ENCODE measurements around the gene HESX1. TPM values are rescaled to one million over a fixed set of nuclear protein-coding genes. Genes with fewer than 3 reads are reported as not detected.

Gene HESX1
- total and polyA plus RNA-seq, 2 of the 4 experiments (the other 2 are of a cell fraction) = 0.36 to 0.82 TPM

DNA sequence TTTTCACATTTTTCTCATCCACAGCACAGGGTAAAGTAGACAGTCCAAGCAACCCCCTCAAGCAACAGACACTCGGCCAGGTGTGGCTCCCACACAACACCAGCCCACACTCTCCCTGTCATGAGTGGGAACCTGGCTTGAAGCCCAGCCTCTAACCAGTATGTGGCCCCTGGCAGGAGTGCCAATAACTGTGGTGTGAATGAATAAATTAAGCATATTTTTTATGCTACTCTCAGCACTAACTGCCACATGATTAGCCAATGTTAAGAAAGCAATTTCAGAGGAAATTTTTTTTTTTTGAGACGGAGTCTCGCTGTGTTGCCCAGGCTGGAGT lies 44.5 kb downstream of the HESX1 start:
- H4K20me1 ChIP-seq (ENCODE audit: insufficient read depth, low read length) = no peaks in the 10 kb centered on the region
- dilution Hi-C loops (cut with HindIII; ENCODE audit: low sequenced_read_pairs, unreplicated experiment) (no loop called here), in situ Hi-C loops (cut with MboI; ENCODE audit: low sequenced_read_pairs) (loop anchor here (25.0 kb wide), 1 partner anchor 407 kb away; the partner anchor contains the start of gene PDE12), intact Hi-C loops (cut with micrococcal nuclease) (no loop called here)
- H2BK15ac ChIP-seq (ENCODE audit: low read depth, low read length) = no peak overlapping the region
- no peak overlapping the region for H2BK120ac ChIP-seq (ENCODE audit: low read depth, low read length)
- H3K4me2 ChIP-seq (ENCODE audit: low read depth, low read length) = no peak overlapping the region
- POLR2A ChIA-PET (ENCODE audit: unreplicated experiment) = no interaction called here
- H3K4me3 ChIP-seq (ENCODE audit: insufficient read depth, low read depth, low read length) = no peak overlapping the region
- H4K91ac ChIP-seq (ENCODE audit: insufficient read depth, low read depth, low read length) = no peak overlapping the region
- CTCF ChIA-PET = no interaction called here
- no peak overlapping the region for H4K5ac ChIP-seq (ENCODE audit: low read depth, low read length)
- peaks cover 11% of the 10 kb centered on the region for H3K27me3 ChIP-seq (ENCODE audit: control insufficient read depth, insufficient read depth, low read length)
- no peak for ATAC-seq (ENCODE audit: low read depth)
- H3K9ac ChIP-seq (ENCODE audit: low read depth, low read length) = no peak overlapping the region
- no peak overlapping the region for H3K56ac ChIP-seq (ENCODE audit: extremely low read depth, insufficient read depth, low read length)
- H2BK20ac ChIP-seq (ENCODE audit: low read depth, low read length) = no peak overlapping the region
- no peak overlapping the region for H2BK5ac ChIP-seq (ENCODE audit: low read depth, low read length, poor library complexity, severe bottlenecking)
- no peak overlapping the region for H3K14ac ChIP-seq (replicated peaks; ENCODE audit: low read depth, low read length)
- H2AFZ ChIP-seq (replicated peaks; ENCODE audit: low read length, poor library complexity) = no peak overlapping the region
- no peak overlapping the region for H3K27ac ChIP-seq (ENCODE audit: insufficient read depth, low read length)
- no peaks in the 10 kb centered on the region for H3K9me3 ChIP-seq (ENCODE audit: control insufficient read depth, insufficient read depth, low read length)
- no TSS peak for BruUV-seq (replicated peaks)
- H3K36me3 ChIP-seq (ENCODE audit: control insufficient read depth, insufficient read depth, low read length) = no peaks in the 10 kb centered on the region
- no peak overlapping the region for H2AK9ac ChIP-seq (replicated peaks; ENCODE audit: low read depth, low read length, poor library complexity)
- no peak overlapping the region for H3K23ac ChIP-seq (ENCODE audit: low read depth, low read length)
- DNase-seq = no peak
- H3K79me1 ChIP-seq (ENCODE audit: low read depth in 1 of 2, low read length in 2 of 2) = no peaks in the 10 kb centered on the region
- TF ChIP-seq MAFK (IDR thresholded peaks at IDR 0.05; ENCODE audit: low read depth, low read length) = no peak
- no peak for TF ChIP-seq BHLHE40 (IDR thresholded peaks at IDR 0.05; ENCODE audit: low read depth, low read length)
- TF ChIP-seq, protein P1, sequence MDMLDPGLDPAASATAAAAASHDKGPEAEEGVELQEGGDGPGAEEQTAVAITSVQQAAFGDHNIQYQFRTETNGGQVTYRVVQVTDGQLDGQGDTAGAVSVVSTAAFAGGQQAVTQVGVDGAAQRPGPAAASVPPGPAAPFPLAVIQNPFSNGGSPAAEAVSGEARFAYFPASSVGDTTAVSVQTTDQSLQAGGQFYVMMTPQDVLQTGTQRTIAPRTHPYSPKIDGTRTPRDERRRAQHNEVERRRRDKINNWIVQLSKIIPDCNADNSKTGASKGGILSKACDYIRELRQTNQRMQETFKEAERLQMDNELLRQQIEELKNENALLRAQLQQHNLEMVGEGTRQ (IDR thresholded peaks at IDR 0.05; ENCODE audit: low read depth, low read length) = no peak
- TF ChIP-seq SMC3 (IDR thresholded peaks at IDR 0.05; ENCODE audit: low read depth, low read length) = no peak
- TF ChIP-seq MAZ (IDR thresholded peaks at IDR 0.05; ENCODE audit: borderline replicate concordance, low read depth, low read length) = no peak
- TF ChIP-seq POLR2A (IDR thresholded peaks at IDR 0.05; ENCODE audit: low read depth, low read length) = no peak
- TF ChIP-seq, protein P2, sequence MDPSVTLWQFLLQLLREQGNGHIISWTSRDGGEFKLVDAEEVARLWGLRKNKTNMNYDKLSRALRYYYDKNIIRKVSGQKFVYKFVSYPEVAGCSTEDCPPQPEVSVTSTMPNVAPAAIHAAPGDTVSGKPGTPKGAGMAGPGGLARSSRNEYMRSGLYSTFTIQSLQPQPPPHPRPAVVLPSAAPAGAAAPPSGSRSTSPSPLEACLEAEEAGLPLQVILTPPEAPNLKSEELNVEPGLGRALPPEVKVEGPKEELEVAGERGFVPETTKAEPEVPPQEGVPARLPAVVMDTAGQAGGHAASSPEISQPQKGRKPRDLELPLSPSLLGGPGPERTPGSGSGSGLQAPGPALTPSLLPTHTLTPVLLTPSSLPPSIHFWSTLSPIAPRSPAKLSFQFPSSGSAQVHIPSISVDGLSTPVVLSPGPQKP (IDR thresholded peaks at IDR 0.05; ENCODE audit: borderline replicate concordance, low read depth, low read length) = no peak
- no peak for TF ChIP-seq CHD1 (IDR thresholded peaks at IDR 0.05; ENCODE audit: low read depth, low read length)
- no peak for TF ChIP-seq FOS (IDR thresholded peaks at IDR 0.05; ENCODE audit: low read depth, low read length)
- no peak for TF ChIP-seq RFX5 (IDR thresholded peaks at IDR 0.05; ENCODE audit: low read depth, low read length)
- no peak for TF ChIP-seq CEBPB (IDR thresholded peaks at IDR 0.05; ENCODE audit: low read depth, low read length)
- TF ChIP-seq RCOR1 (IDR thresholded peaks at IDR 0.05; ENCODE audit: insufficient replicate concordance, low read length) = no peak
- TF ChIP-seq RAD21 (IDR thresholded peaks at IDR 0.05; ENCODE audit: low read length) = no peak
- TF ChIP-seq MXI1 (IDR thresholded peaks at IDR 0.05; ENCODE audit: borderline replicate concordance, low read depth, low read length) = no peak
- TF ChIP-seq NFE2L2 (IDR thresholded peaks at IDR 0.05; ENCODE audit: low read depth, low read length) = no peak
- TF ChIP-seq, protein P3, sequence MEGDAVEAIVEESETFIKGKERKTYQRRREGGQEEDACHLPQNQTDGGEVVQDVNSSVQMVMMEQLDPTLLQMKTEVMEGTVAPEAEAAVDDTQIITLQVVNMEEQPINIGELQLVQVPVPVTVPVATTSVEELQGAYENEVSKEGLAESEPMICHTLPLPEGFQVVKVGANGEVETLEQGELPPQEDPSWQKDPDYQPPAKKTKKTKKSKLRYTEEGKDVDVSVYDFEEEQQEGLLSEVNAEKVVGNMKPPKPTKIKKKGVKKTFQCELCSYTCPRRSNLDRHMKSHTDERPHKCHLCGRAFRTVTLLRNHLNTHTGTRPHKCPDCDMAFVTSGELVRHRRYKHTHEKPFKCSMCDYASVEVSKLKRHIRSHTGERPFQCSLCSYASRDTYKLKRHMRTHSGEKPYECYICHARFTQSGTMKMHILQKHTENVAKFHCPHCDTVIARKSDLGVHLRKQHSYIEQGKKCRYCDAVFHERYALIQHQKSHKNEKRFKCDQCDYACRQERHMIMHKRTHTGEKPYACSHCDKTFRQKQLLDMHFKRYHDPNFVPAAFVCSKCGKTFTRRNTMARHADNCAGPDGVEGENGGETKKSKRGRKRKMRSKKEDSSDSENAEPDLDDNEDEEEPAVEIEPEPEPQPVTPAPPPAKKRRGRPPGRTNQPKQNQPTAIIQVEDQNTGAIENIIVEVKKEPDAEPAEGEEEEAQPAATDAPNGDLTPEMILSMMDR (conservative IDR thresholded peaks at IDR 0.05; ENCODE audit: low read depth, low read length) = no peak
- WGBS, 2 experiments (ENCODE audit: extremely low coverage in 2 of 2, insufficient read length in 1 of 2) = no CpG with 5 or more reads among the region's 3 CpGs
- H3K4me1 ChIP-seq (ENCODE audit: control insufficient read depth, insufficient read depth, low read length) = no peaks in the 10 kb centered on the region; the same call in 1 of the 2 replicates
- no peak overlapping the region for H3K4ac ChIP-seq (ENCODE audit: low read depth, low read length)
- H4K8ac ChIP-seq (ENCODE audit: low read depth in 2 of 2, low read length in 2 of 2) = no peak overlapping the region
- H3K18ac ChIP-seq (ENCODE audit: low read depth, low read length) = no peak overlapping the region
- no peak overlapping the region for H2AK5ac ChIP-seq (ENCODE audit: low read depth, low read length)
- no peaks in the 10 kb centered on the region for H3K9me1 ChIP-seq (ENCODE audit: insufficient read depth, low read length)

Measured in IMR-90 (cell line).